Mesothelial cell of epicardium (in vitro differentiated cells): Measurements from ENCODE around the gene MAS1L. TPM values are rescaled to one million over a fixed set of nuclear protein-coding genes. Genes with fewer than 3 reads are reported as not detected.

ENCODE experiments used
- DNase-seq, 2 experiments: peaks; one replicate each; pipeline ENCODE4 v3.0.0; 2021; ENCODE audit warnings: low spot score in 2 of 2; ENCODE audit not compliant: unreplicated experiment in 2 of 2
- H3K27ac Mint-ChIP-seq: 2 replicates; pipeline ENCODE4 v1.8.0; 2021; ENCODE audit warnings: mixed read lengths
- H3K27me3 Mint-ChIP-seq: 2 replicates; pipeline ENCODE4 v1.8.0; 2021; ENCODE audit warnings: low read depth, mixed read lengths
- H3K36me3 Mint-ChIP-seq: 2 replicates; pipeline ENCODE4 v1.8.0; 2021; ENCODE audit warnings: mixed read lengths
- H3K4me1 Mint-ChIP-seq: 2 replicates; pipeline ENCODE4 v1.8.0; 2021; ENCODE audit warnings: mixed read lengths
- H3K4me3 Mint-ChIP-seq: 2 replicates; pipeline ENCODE4 v1.8.0; 2021; ENCODE audit warnings: mild to moderate bottlenecking, moderate library complexity, mixed read lengths
- H3K9me3 Mint-ChIP-seq: 2 replicates; pipeline ENCODE4 v1.8.0; 2021; ENCODE audit warnings: mixed read lengths
- total RNA-seq: library from RNA; stranded (reverse); gene quantifications from 3 replicates; pipeline ENCODE4 v1.2.1, GENCODE V29; 2021
- TF ChIP-seq, protein P1 (sequence below): fragments of 200-600 bp; sonication (generic); IDR thresholded peaks from one replicate; pipeline ENCODE4 v1.5.0; 2021; ENCODE audit warnings: antibody characterized with exemption; ENCODE audit not compliant: unreplicated experiment

MAS1L gene
- total RNA-seq, 1 donor from 2014 or later = not detected

DNA sequence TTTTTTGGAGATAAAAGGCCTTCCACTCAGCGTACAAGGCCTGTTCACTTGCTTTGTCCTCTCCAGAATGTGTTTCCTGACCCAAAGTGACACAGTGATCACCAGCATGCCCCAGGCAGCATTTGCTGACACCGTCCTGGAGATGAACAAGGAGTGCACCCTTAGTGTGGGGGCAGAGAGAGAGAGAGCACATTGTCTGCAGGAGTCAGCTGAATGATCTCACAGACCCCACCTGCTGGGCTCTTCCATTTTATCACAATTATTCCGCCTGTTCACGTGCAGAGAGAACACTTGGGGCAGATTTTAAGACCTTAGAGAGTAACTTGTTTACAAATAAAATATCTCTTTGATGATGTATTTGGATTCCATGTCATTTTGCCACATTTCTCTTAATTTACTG, 22.4 kb upstream of the MAS1L start:
- H3K36me3 Mint-ChIP-seq = no peaks in the 10 kb centered on the region
- H3K27me3 Mint-ChIP-seq = peaks cover 59% of the 10 kb centered on the region
- TF ChIP-seq, protein P1, sequence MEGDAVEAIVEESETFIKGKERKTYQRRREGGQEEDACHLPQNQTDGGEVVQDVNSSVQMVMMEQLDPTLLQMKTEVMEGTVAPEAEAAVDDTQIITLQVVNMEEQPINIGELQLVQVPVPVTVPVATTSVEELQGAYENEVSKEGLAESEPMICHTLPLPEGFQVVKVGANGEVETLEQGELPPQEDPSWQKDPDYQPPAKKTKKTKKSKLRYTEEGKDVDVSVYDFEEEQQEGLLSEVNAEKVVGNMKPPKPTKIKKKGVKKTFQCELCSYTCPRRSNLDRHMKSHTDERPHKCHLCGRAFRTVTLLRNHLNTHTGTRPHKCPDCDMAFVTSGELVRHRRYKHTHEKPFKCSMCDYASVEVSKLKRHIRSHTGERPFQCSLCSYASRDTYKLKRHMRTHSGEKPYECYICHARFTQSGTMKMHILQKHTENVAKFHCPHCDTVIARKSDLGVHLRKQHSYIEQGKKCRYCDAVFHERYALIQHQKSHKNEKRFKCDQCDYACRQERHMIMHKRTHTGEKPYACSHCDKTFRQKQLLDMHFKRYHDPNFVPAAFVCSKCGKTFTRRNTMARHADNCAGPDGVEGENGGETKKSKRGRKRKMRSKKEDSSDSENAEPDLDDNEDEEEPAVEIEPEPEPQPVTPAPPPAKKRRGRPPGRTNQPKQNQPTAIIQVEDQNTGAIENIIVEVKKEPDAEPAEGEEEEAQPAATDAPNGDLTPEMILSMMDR = no peak
- no peak for DNase-seq
- no peak overlapping the region for H3K27ac Mint-ChIP-seq
- H3K4me1 Mint-ChIP-seq = no peaks in the 10 kb centered on the region
- no peak overlapping the region for H3K4me3 Mint-ChIP-seq
- peaks cover 6% of the 10 kb centered on the region for H3K9me3 Mint-ChIP-seq

DNA sequence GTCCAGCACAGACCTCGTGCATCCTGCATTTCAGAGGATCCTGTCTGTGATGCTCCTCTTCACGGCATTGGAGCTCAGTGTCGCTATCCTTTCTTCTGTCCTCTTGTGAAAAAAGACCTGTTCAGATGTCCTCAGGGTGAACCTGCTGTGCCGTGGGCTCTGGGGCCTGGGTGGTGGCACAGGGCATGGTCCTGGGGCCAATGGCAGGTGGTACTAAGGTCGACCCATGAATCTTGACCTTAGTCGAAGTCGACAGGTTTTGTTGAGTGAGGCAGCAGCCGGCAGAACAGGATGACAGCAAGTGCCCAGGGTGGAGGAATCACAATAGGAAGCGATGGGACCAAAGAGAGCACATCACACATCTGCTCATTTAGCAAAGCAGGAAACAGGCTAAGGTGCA, 22.0 kb upstream of the MAS1L start:
- DNase-seq = no peak
- Mint-ChIP-seq H3K9me3 (peaks cover 1% of the 10 kb centered on the region), H3K36me3 (no peaks in the 10 kb centered on the region), H3K4me3 (no peak overlapping the region), H3K4me1 (no peaks in the 10 kb centered on the region), H3K27ac (no peak overlapping the region), H3K27me3 (peaks cover 61% of the 10 kb centered on the region)
- TF ChIP-seq, protein P1 = no peak

DNA sequence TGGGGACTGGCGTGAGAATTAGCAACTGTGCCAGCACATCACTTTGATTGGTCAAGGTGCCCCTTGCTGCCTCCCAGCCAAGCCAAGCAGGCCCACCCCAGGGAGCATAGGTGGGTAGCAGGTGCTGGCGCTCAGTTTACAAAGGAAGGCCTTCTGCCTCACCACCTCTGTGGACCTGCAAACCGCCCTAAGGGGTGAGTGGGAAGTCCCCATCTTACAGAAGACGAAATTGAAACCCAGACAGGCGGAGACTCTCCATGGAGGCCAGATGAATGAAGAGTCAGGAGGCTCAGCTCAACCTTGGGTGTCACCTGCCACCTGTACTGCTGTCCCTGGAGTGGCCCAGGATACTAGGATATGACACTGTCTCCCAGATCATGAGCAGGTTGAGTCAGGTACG, 21.5 kb upstream of the MAS1L start:
- H3K4me1 Mint-ChIP-seq = no peaks in the 10 kb centered on the region
- H3K27me3 Mint-ChIP-seq = peaks cover 62% of the 10 kb centered on the region
- no peak overlapping the region for H3K4me3 Mint-ChIP-seq
- H3K36me3 Mint-ChIP-seq = no peaks in the 10 kb centered on the region
- TF ChIP-seq, protein P1 = no peak
- no peaks in the 10 kb centered on the region for H3K9me3 Mint-ChIP-seq
- DNase-seq = no peak
- no peak overlapping the region for H3K27ac Mint-ChIP-seq

DNA sequence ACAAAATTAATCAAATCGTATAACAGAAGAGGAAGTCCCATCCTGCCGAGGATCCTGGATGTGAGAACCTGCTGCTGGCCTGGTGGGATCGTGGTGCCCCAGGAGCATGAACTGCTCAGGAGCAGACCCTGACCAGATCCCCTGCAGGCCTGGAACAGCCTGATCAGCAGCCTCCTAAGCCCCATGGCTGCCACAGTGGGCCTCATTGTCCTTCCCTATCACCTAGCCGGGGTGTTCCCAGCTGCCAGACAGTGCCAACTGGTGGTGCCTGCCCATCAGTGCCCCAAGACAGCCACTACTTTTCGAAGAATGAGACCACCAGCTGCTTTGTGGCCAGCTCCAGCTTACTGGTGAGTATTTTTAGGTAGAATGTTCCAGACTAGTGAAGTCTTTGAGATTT, 19.6 kb upstream of the MAS1L start:
- H3K36me3 Mint-ChIP-seq = no peaks in the 10 kb centered on the region
- peaks cover 57% of the 10 kb centered on the region for H3K27me3 Mint-ChIP-seq
- H3K4me1 Mint-ChIP-seq = no peaks in the 10 kb centered on the region
- H3K27ac Mint-ChIP-seq = no peak overlapping the region
- TF ChIP-seq, protein P1 = no peak
- no peak overlapping the region for H3K4me3 Mint-ChIP-seq
- no peaks in the 10 kb centered on the region for H3K9me3 Mint-ChIP-seq
- no peak for DNase-seq

DNA sequence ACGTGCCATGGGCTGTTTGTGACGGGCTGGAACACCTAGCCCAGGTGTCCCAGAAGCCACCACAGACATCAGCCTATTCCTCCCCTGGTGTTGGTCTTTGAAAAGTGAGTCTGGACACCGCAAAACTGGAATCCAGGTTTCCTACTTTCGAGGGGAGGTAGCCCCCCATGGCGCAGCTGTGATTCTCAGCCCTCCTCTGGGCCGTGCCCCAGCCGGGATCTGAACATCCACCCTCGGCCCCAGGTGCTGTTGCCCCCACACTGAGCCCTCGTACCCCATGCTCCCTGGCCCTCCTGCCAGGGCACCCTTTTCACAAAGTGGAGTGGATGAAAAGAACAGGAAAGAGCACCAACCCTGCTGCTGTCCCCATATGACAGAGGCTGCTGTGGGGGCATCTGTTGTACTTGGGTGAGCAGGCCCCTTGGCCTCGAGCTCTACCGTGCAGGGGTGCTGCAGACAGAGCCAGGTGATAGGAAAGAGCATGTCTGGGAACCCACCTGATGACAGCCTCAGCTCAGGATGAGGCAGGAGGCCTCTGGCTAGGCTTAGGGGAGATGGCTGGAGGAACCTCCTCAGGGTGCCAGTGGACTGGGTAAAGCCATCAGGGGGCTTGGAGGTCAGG, 18.8 kb upstream of the MAS1L start:
- no peaks in the 10 kb centered on the region for H3K4me1 Mint-ChIP-seq
- no peak overlapping the region for H3K4me3 Mint-ChIP-seq
- H3K36me3 Mint-ChIP-seq = no peaks in the 10 kb centered on the region
- no peak for DNase-seq
- H3K9me3 Mint-ChIP-seq = no peaks in the 10 kb centered on the region
- no peak overlapping the region for H3K27ac Mint-ChIP-seq
- TF ChIP-seq, protein P1 = no peak
- H3K27me3 Mint-ChIP-seq = peaks cover 55% of the 10 kb centered on the region

DNA sequence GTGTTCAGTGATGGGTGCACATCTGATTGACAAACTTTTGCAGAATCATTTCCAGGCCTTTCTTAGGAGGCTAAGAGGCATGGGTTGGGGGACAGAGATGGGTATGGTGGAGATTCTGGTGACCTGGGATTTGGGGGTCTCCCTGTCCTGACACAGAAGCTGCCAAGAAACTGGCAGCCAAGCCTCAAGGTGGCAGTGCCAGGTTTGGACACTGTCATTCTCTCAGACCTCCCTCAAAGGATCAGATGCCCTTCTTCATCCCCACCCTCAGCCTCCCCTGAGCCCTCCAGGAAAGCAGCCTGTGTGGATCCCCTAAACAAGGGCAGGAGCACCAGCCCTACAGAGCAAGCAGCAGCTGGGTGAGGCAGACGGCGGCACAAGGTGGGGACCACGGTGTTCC, 18.1 kb upstream of the MAS1L start:
- no peak overlapping the region for H3K4me3 Mint-ChIP-seq
- H3K27ac Mint-ChIP-seq = no peak overlapping the region
- peaks cover 50% of the 10 kb centered on the region for H3K27me3 Mint-ChIP-seq
- TF ChIP-seq, protein P1 = no peak
- no peaks in the 10 kb centered on the region for H3K4me1 Mint-ChIP-seq
- no peaks in the 10 kb centered on the region for H3K9me3 Mint-ChIP-seq
- DNase-seq = no peak
- H3K36me3 Mint-ChIP-seq = no peaks in the 10 kb centered on the region
